Kidney glomerular epithelial cell (primary cell): Measurements from ENCODE around the gene CBX5.

ENCODE experiments used
- DNase-seq: peaks from one replicate; lab custom pipeline; 2025; lab: John Stamatoyannopoulos, UW

The CBX5 gene

DNA sequence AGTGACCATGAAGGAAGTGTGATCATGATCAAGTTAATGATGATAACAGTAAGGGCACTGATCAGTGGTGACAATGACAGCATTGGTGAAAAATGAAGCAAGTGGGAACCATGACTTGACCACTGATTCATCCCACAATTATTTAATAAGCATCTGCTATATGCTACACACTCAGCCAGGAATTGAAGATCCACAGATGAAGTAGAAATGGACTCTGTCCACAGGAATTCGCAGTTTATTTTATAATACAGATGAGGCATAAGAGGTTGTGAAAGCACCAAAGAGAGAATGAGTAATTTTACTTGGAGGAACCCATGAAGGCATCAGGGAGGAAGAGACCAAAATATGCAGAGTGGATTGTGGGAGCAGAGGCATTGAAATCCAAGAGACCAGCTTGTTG, 57.3 kb downstream of the CBX5 start:
- DNase-seq, result peak; percentile 54

DNA sequence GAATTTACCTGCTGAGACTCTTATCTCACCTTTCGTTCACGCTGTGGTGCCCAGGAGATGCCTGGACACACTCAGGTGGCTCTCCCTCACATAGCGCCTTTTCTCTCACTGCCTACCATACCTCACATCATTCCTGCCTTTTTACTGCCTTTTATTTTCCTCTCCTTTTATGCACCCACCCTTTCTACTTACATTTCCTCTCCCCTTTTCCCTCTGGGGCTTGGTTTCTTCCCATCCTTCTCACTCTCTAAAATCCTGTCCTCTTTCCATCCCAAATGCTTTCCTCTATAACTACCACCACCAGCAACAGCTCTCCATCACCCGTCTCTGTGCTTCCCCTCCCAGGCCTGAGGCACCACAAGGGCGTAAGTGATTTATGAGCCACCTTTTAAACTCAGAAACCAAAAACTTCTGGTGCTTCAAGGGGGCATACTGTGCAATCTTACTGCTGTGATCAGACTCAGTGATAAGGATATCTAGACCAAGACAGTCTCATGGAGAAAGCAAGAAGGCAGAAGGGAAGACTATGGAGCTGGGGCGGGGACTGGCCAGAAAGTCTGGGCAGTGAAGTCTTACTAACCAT, 58.4 kb downstream of the CBX5 start:
- no peak for DNase-seq

DNA sequence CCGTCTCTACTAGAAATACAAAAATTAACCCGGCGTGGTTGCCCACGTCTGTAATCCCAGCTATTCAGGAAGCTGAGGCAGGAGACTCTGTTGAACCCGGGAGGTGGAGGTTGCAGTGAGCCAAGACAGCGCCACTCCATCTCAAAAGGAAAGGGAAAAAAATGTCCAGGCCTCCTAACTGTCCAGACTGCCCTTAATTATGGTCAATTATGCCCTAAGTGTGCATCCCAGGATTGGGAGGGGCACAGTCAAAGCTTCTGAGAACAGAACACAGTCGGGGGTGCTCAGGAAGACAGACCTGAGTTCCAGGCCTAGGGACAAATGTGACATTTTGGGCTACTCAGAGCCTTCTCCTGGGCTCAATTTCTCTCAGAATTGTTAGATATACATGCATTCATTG, 59.4 kb downstream of the CBX5 start:
- DNase-seq, result no peak

DNA sequence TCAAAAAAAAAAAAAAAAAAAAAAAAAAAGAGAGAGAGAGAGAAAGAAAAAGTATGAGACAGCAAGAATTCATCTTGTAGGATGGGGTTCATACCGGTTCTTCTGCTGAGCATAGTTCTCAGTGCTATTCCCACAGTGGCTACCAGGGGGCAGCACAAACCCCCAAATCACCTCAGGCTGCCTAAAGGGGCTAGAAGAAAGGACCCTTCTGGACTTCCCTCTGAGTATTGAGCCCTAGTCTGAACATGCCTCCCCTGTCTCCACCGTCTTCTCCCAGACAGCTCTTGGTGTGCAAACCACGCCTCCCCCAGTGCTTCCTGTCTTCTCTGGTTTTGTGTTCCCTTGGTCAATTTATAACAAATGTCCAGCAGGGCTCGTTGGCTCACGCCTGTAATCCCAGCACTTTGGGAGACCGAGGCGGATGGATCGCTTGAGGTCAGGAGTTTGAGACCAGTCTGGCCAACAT, 59.8 kb downstream of the CBX5 start:
- DNase-seq, result peak; percentile 66

DNA sequence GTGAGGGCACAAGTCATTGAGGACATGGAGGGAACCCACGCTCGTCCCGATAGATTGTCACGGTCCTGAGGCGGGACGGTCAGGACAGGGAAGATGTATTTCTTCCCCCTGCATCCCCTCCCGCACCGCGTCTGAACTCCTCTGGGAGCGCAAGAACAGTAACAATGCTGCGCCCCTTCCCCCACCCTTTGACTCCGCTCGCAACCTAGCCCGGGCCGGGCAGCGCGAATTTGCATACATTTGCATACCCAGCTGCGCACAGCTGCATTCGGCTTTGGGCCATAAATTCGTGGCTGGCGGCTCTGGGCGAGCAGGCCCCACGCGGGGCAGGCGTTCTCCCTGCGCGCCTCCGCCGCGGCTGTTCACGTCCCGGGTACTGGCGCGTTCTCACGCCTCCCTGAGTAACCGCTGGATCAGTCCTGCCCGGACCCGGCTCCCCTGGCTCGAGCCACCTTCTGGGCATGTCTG, 62.1 kb downstream of the CBX5 start:
- DNase-seq, result no peak

DNA sequence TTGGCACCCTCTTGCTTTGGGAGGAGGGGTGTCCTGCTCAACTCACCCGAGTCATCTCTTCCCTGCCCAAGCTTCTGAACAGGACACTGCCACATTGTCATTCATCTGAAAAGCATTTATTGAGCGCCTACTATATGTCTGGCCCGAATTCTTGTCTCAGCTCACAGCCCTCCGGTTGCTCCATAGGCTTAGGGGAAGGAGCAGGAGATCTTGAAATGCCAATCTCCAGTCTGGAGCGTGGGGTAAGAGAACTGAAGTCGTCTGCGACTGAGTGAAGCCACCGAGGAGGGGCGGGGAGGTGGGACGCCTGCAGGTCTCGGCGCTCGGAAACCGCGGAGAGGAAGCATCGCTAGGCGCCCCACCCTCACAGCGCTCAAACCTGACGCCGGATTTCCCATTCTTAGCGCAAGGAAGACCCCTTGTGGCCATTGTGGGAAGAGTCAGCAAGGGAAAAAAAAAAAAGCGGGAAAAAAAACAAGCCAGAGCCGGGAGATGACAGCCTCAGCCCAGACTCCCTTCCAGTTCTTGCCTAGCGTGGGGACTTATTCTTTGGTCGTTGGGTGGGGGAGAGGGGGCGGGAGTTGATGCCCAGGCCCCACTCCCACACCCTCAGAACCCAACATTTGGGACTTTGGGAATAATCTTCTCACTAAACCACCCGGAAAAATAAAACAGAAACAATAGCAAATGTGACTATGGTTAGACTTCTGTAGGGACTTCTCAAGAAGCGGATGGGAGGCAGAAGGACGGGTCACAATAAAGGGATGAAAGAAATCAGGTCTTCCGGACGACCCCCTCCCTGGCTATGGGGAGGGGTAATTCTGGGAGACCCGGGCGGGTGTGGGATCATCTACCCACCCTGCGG, 62.9 kb downstream of the CBX5 start:
- DNase-seq, result peak; percentile 63

DNA sequence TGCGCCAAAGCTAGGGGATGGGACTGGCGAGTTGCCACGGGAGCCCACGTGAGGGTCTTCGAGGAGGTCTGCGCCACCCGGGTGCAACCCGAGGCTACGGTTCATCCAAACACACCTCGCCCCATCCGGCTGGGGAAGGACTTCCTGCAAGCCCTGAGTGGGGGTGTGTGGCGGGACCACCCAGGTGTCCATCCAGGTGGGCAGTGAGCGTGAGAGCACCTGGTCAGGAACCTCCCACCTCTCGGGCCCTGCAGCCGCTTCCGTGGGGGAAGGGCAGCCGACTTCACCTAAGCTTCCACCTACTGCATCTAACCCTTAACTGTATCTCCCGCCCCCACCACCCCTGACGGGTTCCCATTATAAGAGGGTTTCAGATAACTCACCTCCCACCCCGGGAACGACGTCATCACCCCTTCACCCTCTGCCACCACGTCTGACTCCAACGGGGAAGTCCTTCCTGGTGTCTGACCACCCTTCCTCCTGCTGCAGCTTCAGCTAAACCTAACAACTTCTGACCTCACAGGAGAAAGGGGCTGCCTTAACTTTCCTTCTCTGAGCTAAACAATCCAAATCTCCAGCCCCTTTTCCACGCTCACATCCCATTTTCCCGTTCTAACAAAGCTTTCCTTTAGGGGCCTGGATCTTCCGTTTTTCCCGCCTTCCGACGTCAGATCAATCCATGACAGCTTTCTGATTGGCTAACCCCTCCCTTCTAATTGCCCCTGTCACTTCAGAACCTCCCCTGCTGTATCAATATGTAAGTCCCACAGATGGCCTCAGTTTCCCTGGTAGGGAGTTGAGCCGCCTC, 63.7 kb downstream of the CBX5 start:
- no peak for DNase-seq

DNA sequence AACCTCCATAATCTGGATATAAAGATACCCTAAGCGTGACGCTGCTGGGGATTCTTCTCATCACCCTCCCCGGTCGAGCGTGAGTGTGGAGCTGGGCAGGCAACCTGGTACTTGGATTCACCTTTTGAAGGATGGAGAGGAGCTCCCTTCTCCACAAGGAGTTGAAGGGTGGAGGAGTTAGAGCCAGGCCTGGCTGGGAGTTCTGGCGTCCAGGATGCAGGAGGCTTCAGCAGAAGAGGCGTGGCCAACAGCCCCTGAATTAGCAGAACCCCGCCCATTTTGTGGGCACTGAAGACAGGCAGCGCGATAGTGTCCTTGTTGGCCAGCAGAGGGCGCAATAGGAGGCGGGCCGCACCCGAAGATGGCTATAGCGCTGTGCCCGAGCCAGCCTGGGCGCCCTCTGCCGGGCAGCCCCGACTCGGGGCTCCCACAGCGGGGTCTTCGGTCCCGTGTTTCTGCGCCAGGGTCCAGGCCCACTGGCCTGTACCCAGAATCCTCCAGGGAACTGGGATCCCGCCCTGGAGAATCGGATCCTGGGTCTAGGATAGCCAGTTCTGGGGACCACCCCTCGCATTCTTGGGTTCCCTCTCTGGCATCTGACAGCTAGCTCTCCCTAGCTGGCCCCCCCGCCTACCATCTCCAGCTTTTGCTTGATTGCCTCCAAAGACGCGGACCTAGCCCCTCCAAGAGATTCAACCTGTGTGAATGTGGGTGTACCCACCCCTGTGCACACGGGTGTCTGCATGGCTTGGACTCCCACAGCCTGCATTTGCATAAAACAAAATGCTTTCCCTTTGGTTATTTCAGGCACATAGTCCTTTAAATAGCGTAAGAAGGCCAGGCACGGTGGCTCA, 65.1 kb downstream of the CBX5 start:
- DNase-seq, result peak; percentile 92

DNA sequence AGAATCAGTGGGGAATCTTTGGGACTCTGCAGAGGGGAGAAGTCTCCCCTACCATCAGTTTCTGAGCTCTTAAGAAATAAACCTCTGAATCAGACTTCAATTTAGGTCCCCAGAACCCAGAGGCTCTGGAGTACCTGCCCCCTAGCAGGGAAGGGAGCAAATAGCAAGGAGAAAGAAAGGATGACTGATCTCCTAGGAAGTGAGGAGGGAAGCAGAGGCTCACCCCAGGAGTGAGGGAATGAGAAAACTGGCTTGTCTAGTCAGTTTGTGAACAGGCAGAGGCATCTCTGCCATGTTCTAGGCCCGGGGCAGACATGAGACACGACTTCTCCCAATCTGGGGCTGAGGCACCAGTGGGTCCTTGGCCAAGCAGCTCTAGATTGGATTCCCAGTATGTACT, 66.8 kb downstream of the CBX5 start:
- no peak for DNase-seq

DNA sequence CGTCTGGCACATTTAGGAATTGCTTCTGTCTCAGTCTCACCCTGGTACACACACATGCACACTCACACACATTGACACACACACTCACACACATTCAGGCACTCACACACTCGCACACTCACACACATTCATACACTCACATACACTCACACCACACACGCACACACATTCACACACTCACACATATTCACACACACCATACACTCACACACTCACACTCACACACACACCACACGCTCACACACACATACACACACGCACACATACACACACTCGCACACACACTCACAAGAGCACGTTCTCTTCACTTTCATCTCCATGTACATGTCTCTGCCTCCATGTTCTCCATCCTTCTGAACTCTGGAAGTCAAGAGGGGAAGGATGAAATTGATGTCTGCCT, 68.0 kb downstream of the CBX5 start:
- no peak for DNase-seq

DNA sequence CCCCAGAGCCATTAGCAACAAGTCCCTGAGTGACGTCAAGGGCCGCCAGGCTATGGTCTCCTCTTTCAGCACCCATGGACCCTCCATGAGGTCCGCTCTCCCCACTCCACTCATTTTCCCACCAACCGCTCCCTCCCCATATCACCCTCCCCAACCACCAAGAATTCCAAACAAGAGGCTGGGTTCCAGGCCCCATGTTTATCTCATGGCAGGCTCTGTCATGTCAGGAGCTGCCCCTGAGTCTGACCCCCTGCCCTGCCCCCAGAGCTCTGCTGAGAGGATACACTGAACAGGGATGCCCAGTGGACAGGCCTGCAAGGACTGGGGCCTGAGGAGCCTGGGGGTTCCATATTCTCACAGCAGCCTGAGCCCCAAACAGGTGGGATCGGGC, 69.5 kb downstream of the CBX5 start:
- no peak for DNase-seq

DNA sequence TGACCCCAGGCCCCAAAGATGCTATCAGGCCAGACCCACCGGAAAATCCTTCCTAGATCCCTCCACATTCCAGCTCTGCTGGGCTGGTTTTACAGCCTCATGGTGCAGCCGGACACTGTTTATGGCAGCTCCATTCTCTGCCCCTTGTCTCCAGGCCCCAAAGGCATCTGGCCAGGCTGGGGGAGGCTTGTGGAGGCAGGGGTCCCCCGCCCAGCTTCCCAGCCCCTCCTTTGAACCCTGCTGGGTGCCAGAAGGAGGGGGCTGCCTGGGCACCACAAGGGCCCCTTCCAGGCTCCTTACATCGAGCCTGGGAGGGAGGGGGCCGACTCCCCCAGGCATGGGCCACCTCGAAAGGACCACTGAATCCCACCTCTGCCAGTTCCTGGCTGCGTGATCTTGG, 71.3 kb downstream of the CBX5 start:
- no peak for DNase-seq

DNA sequence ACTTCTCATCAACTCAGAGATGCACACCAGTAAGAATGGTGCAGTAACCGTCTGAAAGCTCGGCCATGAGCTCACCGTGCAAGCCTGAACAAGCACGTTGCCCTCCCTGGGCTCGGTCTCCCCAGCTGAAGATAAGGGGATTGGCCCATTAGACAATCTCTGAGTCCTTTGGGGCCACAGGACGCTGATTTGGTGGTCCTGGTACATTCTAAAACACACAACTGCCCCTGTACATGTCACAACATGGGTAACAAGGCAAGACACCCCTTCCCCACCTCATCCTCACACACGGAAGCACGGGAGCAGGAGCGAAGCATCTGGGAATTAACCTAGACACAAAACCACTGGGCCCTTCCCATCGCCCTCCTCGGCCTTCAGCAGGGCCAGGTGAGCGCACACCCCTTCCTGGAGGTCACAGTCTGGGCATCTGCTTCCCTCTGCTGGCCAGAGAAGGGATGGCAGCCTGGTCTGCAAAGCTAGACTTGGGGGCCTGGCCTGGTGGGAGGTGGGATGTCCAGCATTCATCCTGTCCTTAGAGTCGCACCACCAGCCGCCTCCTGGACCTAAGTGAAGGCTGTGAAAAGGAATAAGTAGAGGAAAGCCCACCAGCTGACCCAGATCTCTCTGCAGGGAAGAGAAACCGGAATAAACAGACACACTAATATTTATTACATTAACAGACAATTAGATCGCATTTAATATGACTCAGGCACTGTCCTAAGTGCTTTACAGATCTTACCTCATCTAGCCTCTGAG, 72.2 kb downstream of the CBX5 start:
- peak; percentile 39 for DNase-seq

DNA sequence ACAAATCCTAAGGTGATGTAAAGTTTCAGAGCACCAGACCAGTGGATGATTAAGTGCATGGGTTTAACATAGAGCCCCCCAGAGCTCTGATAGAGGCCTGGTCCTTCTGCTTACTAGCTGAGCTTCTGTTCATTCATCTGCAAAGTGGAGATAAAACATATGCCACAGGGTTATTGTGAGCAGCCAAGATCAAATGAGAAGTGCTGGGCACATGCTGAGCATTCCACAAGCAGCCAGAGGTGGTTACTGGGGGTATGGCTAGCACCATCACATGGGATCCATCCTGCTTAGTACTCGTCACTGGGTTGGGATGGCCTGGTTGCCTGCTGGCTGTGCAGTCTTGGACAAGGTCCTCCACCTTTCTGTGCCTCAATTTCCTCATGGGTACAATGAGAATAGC, 73.1 kb downstream of the CBX5 start:
- DNase-seq, result no peak

DNA sequence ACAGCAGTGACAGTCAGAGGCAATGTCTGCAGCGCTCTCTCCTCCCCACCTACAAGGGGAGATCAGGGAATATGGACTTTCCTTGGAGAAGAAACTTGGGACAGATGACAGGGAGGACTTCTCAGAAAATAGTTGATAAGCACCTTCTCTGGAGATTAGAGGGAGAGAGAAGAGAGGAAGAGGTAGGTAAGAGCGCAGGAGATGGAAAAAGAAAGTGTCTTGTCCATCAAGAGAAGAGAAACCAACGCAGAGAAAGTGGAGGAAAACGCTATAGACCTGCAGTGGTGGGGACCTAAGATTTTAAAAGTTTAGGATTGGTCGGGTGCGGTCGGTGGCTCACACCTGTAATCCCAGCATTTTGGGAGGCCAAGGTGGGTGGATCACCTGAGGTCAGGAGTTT, 75.6 kb downstream of the CBX5 start:
- no peak for DNase-seq

DNA sequence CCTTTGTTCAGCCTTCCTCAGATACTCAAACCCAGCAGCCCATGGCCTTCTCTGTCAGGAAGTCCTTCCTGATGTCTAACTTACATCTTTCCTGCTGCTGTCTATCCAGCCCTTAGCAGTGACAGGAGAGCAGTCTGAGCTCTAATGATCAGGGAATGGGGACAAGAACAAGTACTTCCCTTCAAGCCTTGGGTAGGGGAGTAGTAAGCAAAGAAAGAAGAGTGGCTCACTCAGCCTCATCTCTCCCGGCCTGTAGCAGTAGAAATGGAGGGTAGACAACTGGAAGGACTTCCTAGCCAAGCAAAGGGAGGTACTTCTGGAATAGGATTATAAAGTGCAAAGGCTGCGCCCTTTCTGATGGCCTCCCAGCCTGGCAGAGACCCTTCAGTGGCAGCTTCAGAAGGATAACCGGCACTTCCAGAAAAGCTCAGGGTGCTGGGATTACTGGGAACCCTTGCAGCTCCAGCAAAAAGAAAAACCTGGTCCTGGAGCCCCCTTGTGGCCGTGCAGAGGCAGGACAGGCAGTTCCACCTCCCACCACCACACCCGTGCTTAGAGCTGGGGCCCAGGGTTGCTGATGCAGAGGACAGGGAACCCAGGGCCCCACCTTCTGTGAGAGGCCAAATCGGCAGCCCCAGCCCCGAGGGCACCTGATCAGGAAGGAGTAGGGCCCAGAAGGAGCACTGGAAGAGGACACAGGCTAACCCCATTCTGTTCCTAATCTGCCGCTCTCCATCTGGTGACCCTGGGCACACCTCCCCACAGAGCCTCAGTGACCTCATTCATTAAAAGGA, 78.7 kb downstream of the CBX5 start:
- peak; percentile 31 for DNase-seq

DNA sequence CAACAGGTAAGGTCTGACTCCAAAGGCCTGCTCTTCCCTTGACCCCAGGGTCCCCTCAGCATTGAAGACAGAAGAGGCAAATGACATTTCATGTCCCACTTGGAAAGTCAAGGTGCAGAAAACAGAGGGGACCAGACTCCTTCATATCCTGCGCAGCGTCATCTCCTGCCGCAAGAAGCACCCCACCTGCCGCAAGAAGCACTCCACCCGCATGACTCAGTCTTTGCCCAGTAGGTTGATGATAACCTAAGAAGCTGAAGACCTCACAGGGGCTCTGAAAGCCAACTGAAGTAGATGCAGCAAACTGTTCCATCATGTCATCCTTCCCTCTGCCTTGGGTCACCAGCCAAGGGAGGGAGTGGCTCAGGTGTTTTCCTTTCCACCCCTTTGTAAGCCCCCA, 79.5 kb downstream of the CBX5 start:
- no peak for DNase-seq

DNA sequence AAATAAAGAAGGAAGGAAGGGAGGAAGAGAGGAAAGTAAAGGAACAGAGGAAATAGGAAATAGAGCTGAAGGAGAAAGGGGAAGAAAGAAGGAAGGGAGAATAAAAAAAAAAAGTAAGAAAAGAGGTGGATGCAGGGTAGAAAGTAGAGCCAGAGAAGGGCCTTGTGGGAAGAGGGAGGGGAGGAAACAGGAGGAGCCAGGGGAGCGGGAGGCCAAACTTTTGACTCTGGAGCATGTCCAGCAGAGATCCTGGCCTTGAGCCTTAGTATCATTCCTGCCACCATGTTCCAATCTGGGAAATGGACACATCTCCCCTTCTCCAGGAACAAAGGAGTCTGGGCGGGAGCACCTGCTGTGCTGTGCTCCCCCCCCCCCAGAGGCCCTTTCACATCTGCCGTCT, 80.0 kb downstream of the CBX5 start:
- DNase-seq, result no peak

DNA sequence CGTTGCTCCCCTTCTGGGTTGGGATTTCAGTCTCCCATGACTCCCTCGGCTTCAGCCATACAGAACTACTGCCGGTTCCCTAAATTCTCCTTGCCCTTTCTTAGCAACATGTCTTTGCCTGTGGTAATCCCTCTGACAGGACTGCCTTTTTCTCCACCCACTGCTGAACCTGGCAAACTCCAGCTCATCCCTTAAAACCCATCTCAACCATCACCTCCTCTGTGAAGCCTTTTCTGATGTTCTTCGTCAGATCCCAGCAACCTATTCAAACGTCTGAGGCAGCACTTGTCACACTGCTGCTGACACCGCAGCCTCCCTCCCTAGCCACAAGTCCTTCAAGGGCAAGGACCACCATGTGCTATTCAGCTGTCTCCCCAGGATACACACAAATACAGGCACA, 80.9 kb downstream of the CBX5 start:
- DNase-seq, result no peak

DNA sequence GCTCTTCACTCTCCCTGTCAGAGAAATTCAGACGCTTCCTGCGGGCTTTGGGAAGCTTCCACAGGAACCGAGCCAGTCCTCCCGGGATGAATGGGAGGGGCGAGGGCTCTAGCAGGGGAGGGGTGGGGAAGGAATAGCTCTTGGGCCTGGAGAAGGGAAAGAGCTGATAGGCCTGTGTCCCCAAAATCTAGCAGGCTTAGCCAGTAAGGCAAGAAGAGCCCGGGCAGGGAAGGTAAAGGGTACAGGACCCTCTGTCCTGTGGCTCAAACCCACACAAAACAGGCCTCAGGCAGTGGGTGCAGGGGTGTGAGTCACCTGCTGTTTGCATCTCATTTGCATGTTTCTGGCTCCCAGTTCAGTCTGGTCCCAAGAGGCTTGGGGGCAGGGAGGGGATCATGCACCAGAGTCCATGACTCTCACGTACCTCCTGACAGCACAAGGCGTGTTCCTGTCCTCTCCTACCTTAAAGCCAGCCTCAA, 82.5 kb downstream of the CBX5 start:
- DNase-seq, result no peak
